HFF-Myc (cell line): ENCODE results near the gene JAK1.

ENCODE experiments used
- DNase-seq: peaks from one replicate; pipeline ENCODE4 v3.0.0-alpha.2; 2011; ENCODE audit warnings: low read depth; ENCODE audit errors: extremely low read depth
- H3K4me3 ChIP-seq: replicated peaks from 2 replicates; pipeline ENCODE4 v1.5.1; 2011; ENCODE audit warnings: low read depth, mild to moderate bottlenecking, control low read depth, low read length
- CTCF ChIP-seq: IDR thresholded peaks from 2 replicates; pipeline ENCODE4 v1.5.1; 2012; ENCODE audit warnings: mild to moderate bottlenecking, low read depth, low read length, control low read depth; ENCODE audit errors: missing control alignments

The JAK1 gene

GRCh38 chr1:64857347-64857746 lies 109.0 kb downstream of the JAK1 start:
- no peak overlapping the region for H3K4me3 ChIP-seq
- no peak for TF ChIP-seq CTCF
- no peak for DNase-seq

GRCh38 chr1:64856553-64856952 lies 109.8 kb downstream of the JAK1 start:
- no peak for DNase-seq
- TF ChIP-seq CTCF, result no peak
- no peak overlapping the region for H3K4me3 ChIP-seq

- no peak for DNase-seq
- H3K4me3 ChIP-seq, result no peak overlapping the region
- TF ChIP-seq CTCF, result no peak
Observed at GRCh38 chr1:64855557-64855956, 110.8 kb downstream of the JAK1 start.

GRCh38 chr1:64854674-64855073 lies 111.7 kb downstream of the JAK1 start:
- no peak for DNase-seq
- TF ChIP-seq CTCF, result no peak
- H3K4me3 ChIP-seq, result no peak overlapping the region

- DNase-seq, result no peak
- no peak for TF ChIP-seq CTCF
- no peak overlapping the region for H3K4me3 ChIP-seq
Observed at GRCh38 chr1:64851664-64852063, 114.7 kb downstream of the JAK1 start.

GRCh38 chr1:64850846-64851245 lies 115.5 kb downstream of the JAK1 start:
- no peak overlapping the region for H3K4me3 ChIP-seq
- TF ChIP-seq CTCF, result no peak
- DNase-seq, result no peak

GRCh38 chr1:64849942-64850341 lies 116.4 kb downstream of the JAK1 start:
- no peak overlapping the region for H3K4me3 ChIP-seq
- DNase-seq, result no peak
- TF ChIP-seq CTCF, result no peak
